ENCODE measurements around the gene SLC6A18. TPM values are rescaled to one million over a fixed set of nuclear protein-coding genes. Genes with fewer than 3 reads are reported as not detected.

The SLC6A18 gene
- total RNA-seq, 1 experiment from 2014 or later = not detected

DNA sequence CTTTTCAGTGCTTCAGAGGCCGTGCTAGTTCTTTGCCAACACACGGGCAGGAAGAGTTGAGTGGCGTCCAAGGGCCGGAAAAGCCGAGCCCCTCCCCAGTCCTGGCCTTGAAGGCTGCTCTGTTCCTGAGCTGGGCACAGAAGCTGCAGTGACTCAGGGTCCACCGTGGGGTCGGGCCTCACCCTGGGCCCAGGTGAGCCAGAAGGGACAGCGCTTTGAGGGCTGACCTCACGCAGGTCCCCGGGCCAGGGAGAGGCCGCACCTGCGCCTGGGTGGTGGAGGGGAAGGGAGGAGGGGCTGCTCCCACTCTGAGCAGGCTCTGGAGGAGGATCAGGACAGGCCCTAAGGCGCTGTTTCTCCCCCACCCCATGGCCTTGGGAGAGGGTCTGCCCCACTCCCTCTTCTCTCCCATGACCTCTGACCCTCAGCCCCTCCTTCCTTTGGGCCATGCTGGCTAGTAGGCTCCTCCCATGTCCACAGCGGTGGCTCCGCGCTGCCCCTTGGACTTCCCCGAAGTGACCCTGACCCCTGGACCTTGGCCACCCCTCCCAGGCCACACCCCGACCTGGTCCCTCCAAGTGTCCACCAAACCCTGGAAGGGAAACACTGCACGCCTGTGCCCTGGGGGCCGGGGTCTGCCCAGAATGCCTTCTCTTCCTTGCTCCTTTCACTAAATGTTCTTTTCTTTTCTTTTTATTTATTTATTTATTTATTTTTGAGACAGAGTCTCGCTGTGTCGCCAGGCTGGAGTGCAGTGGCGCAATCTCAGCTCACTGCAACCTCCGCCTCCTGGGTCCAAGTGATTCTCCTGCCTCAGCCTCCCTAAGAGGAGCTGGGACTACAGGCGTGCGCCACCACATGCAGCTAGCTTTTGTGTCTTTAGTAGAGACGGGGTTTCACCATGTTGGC lies 43.5 kb upstream of the SLC6A18 start:
- no peak for DNase-seq (ENCODE audit: low read depth, low spot score)
- TF ChIP-seq, protein P1, sequence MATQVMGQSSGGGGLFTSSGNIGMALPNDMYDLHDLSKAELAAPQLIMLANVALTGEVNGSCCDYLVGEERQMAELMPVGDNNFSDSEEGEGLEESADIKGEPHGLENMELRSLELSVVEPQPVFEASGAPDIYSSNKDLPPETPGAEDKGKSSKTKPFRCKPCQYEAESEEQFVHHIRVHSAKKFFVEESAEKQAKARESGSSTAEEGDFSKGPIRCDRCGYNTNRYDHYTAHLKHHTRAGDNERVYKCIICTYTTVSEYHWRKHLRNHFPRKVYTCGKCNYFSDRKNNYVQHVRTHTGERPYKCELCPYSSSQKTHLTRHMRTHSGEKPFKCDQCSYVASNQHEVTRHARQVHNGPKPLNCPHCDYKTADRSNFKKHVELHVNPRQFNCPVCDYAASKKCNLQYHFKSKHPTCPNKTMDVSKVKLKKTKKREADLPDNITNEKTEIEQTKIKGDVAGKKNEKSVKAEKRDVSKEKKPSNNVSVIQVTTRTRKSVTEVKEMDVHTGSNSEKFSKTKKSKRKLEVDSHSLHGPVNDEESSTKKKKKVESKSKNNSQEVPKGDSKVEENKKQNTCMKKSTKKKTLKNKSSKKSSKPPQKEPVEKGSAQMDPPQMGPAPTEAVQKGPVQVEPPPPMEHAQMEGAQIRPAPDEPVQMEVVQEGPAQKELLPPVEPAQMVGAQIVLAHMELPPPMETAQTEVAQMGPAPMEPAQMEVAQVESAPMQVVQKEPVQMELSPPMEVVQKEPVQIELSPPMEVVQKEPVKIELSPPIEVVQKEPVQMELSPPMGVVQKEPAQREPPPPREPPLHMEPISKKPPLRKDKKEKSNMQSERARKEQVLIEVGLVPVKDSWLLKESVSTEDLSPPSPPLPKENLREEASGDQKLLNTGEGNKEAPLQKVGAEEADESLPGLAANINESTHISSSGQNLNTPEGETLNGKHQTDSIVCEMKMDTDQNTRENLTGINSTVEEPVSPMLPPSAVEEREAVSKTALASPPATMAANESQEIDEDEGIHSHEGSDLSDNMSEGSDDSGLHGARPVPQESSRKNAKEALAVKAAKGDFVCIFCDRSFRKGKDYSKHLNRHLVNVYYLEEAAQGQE (IDR thresholded peaks at IDR 0.05; ENCODE audit: insufficient read depth in 1 of 2, low read depth in 2 of 2, low read length in 1 of 2) = no peak
- TF ChIP-seq, protein P2, sequence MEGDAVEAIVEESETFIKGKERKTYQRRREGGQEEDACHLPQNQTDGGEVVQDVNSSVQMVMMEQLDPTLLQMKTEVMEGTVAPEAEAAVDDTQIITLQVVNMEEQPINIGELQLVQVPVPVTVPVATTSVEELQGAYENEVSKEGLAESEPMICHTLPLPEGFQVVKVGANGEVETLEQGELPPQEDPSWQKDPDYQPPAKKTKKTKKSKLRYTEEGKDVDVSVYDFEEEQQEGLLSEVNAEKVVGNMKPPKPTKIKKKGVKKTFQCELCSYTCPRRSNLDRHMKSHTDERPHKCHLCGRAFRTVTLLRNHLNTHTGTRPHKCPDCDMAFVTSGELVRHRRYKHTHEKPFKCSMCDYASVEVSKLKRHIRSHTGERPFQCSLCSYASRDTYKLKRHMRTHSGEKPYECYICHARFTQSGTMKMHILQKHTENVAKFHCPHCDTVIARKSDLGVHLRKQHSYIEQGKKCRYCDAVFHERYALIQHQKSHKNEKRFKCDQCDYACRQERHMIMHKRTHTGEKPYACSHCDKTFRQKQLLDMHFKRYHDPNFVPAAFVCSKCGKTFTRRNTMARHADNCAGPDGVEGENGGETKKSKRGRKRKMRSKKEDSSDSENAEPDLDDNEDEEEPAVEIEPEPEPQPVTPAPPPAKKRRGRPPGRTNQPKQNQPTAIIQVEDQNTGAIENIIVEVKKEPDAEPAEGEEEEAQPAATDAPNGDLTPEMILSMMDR (IDR thresholded peaks at IDR 0.05) = no peak
- no peak for TF ChIP-seq SIN3A (IDR thresholded peaks at IDR 0.05; ENCODE audit: borderline replicate concordance, insufficient read depth, low read depth, low read length)
- no peak for TF ChIP-seq POLR2AphosphoS5 (IDR thresholded peaks at IDR 0.05; ENCODE audit: low read depth, low read length)
- TF ChIP-seq TCF7L2 (IDR thresholded peaks at IDR 0.05; ENCODE audit: low read depth, low read length) = no peak
- ATAC-seq = no peak
- H3K27ac ChIP-seq (ENCODE audit: low read length) = no peak overlapping the region
- no peaks in the 10 kb centered on the region for H3K27me3 ChIP-seq (ENCODE audit: control insufficient read depth, insufficient read depth, low read length)
- no TSS peak for BruUV-seq (replicated peaks)
- peaks cover 7% of the 10 kb centered on the region for H3K4me1 ChIP-seq (ENCODE audit: control insufficient read depth, insufficient read depth, low read length)
- H3K4me3 ChIP-seq (ENCODE audit: low read depth in 2 of 2, low read length in 2 of 2) = no peak overlapping the region
- H3K36me3 ChIP-seq (ENCODE audit: control insufficient read depth, insufficient read depth, low read length) = no peaks in the 10 kb centered on the region
- no peaks in the 10 kb centered on the region for H3K9me3 ChIP-seq (ENCODE audit: control insufficient read depth, insufficient read depth, low read depth, low read length)
- ChIA-PET POLR2A (no interaction called here), CTCF (no interaction called here)
- intact Hi-C loops (cut with micrococcal nuclease; ENCODE audit: unreplicated experiment) (no loop called here), in situ Hi-C loops (cut with HindIII; ENCODE audit: low pct_unique_long_range_greater_than_20kb, low sequenced_read_pairs) (no loop called here)

DNA sequence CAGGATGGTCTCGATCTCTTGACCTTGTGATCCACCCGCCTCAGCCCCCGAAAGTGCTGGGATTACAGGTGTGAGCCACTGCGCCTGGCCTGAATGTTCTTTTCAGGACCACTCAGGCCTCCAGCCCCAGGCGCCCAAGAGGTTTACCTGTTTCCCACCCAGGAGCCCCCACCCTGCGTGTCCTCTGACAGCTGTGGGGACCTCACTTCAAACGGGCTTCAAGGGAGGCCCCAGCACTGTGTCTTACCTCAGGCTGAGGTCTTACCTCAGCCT lies 42.9 kb upstream of the SLC6A18 start:
- in situ Hi-C loops (cut with HindIII; ENCODE audit: low pct_unique_long_range_greater_than_20kb, low sequenced_read_pairs) (no loop called here), intact Hi-C loops (cut with micrococcal nuclease; ENCODE audit: unreplicated experiment) (no loop called here)
- no peak overlapping the region for H3K4me3 ChIP-seq (ENCODE audit: low read depth in 2 of 2, low read length in 2 of 2)
- no peak for ATAC-seq
- H3K27me3 ChIP-seq (ENCODE audit: control insufficient read depth, insufficient read depth, low read length) = no peaks in the 10 kb centered on the region
- ChIA-PET POLR2A (no interaction called here), CTCF (no interaction called here)
- TF ChIP-seq TCF7L2 (IDR thresholded peaks at IDR 0.05; ENCODE audit: low read depth, low read length) = no peak
- H3K9me3 ChIP-seq (ENCODE audit: control insufficient read depth, insufficient read depth, low read depth, low read length) = no peaks in the 10 kb centered on the region
- H3K27ac ChIP-seq (ENCODE audit: low read length) = no peak overlapping the region
- peaks cover 7% of the 10 kb centered on the region for H3K4me1 ChIP-seq (ENCODE audit: control insufficient read depth, insufficient read depth, low read length)
- no TSS peak for BruUV-seq (replicated peaks)
- no peaks in the 10 kb centered on the region for H3K36me3 ChIP-seq (ENCODE audit: control insufficient read depth, insufficient read depth, low read length)
- no peak for DNase-seq (ENCODE audit: low read depth, low spot score)

DNA sequence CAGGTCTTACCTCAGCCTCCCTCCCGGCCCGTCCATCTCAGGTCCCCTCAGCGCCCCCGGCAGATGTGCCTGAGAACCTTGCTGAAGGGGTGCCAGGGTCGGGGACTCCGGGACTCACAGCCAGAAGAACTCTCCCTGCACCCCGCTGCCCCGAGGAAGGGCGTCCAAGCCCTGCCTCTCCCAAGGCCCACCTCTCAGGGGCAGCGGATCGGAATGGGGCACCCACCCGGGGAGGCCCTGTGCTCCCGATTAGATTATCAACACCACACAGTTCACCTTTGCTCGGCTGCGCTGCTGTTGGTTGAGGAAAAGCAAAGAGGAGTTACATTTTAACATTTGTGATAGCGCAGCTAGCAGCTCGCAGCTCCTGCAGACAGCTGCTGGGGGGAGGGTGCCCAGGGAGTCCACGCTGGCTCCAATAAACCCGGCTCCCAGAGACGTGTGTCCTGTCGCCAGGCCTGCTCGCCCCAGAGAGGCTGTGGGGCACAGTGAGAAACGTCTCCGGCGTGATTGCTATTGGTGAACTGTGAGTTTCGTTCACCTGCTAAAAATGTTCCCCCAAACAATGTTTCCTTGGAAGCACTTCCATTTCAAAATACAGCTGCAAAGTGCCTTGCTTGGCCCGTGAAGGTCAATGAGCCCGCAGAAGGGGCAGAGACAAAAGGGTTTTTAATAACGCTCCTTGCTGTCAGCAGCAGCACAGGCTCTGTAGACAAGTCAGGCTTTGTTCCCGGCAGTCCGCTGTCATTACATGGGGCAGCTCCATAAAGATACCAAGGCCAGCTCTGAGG lies 42.4 kb upstream of the SLC6A18 start:
- in situ Hi-C loops (cut with HindIII; ENCODE audit: low pct_unique_long_range_greater_than_20kb, low sequenced_read_pairs) = no loop called here
- ATAC-seq = peak; percentile 62
- intact Hi-C loops (cut with micrococcal nuclease; ENCODE audit: unreplicated experiment) = no loop called here
- Histone ChIP-seq H3K4me3 (ENCODE audit: low read depth in 2 of 2, low read length in 2 of 2) (no peak overlapping the region), H3K36me3 (ENCODE audit: control insufficient read depth, insufficient read depth, low read length) (no peaks in the 10 kb centered on the region), H3K4me1 (ENCODE audit: control insufficient read depth, insufficient read depth, low read length) (peaks cover 7% of the 10 kb centered on the region), H3K9me3 (ENCODE audit: control insufficient read depth, insufficient read depth, low read depth, low read length) (no peaks in the 10 kb centered on the region), H3K27me3 (ENCODE audit: control insufficient read depth, insufficient read depth, low read length) (no peaks in the 10 kb centered on the region; the same call in 1 of the 2 replicates), H3K27ac (ENCODE audit: low read length) (no peak overlapping the region)
- ChIA-PET POLR2A (no interaction called here), CTCF (no interaction called here)
- BruUV-seq (replicated peaks) = no TSS peak
- DNase-seq (ENCODE audit: low read depth, low spot score) = no peak
- TF ChIP-seq SIN3A (IDR thresholded peaks at IDR 0.05; ENCODE audit: borderline replicate concordance, insufficient read depth, low read depth, low read length) (no peak), TCF7L2 (IDR thresholded peaks at IDR 0.05; ENCODE audit: low read depth, low read length) (0 out of 2 replicates have a peak, but pooled peaks have one; percentile 14)

Data from Panc1 (cell line).